RWPE1 (cell line): ENCODE measurements around the gene OVCH1.
"Not testable (repeated sequence)": the region's sequence is repeated elsewhere in the genome, so short reads cannot be mapped to it uniquely, and the experiment has no call there.

ENCODE experiments used
- CTCF ChIA-PET: fragments of 350-600 bp; sonication (Branson Sonifier 250); formaldehyde crosslinking; extraction: SDS; loops from one replicate; lab custom pipeline; 2021; lab: Yijun Ruan, JAX
- POLR2A ChIA-PET: fragments of 400-600 bp; formaldehyde crosslinking; extraction: SDS; loops from one replicate; lab custom pipeline; 2020; ENCODE audit warnings: antibody characterized with exemption; ENCODE audit not compliant: low non-redundant PET; lab: Yijun Ruan, JAX
- DNase-seq: peaks from one replicate; pipeline ENCODE4 v3.0.0; 2012; ENCODE audit warnings: low spot score
- H3K27ac ChIP-seq: fragments of 450-650 bp; 2 replicates; pipeline ENCODE4 v1.5.1; 2017
- CTCF ChIP-seq: fragments of 450-650 bp; conservative IDR thresholded peaks from 2 replicates; pipeline ENCODE4 v1.5.1; 2017; ENCODE audit warnings: low read depth, mild to moderate bottlenecking

OVCH1 gene

GRCh38 chr12:29405561-29405960 is 91.9 kb downstream of the OVCH1 start:
- TF ChIP-seq CTCF: no peak
- DNase-seq: no peak
- CTCF ChIA-PET: no interaction called here
- POLR2A ChIA-PET: no interaction called here
- no peak overlapping the region for H3K27ac ChIP-seq

GRCh38 chr12:29403991-29404390 is 93.5 kb downstream of the OVCH1 start:
- ChIA-PET CTCF (no interaction called here), POLR2A (no interaction called here)
- no peak for DNase-seq
- H3K27ac ChIP-seq: no peak overlapping the region
- no peak for TF ChIP-seq CTCF

GRCh38 chr12:29402437-29402836 is 95.0 kb downstream of the OVCH1 start:
- POLR2A ChIA-PET: no interaction called here
- no peak overlapping the region for H3K27ac ChIP-seq
- TF ChIP-seq CTCF: no peak
- CTCF ChIA-PET: no interaction called here
- no peak for DNase-seq

- POLR2A ChIA-PET: no interaction called here
- no peak overlapping the region for H3K27ac ChIP-seq
- DNase-seq: no peak
- no peak for TF ChIP-seq CTCF
- CTCF ChIA-PET: no interaction called here
Observed at GRCh38 chr12:29398495-29398894, 99.0 kb downstream of the OVCH1 start.

GRCh38 chr12:29396774-29397173 is 100.7 kb downstream of the OVCH1 start:
- ChIA-PET CTCF (no interaction called here), POLR2A (no interaction called here)
- no peak for DNase-seq
- H3K27ac ChIP-seq: no peak overlapping the region
- no peak for TF ChIP-seq CTCF

GRCh38 chr12:29395356-29395755 is 102.1 kb downstream of the OVCH1 start:
- no peak for TF ChIP-seq CTCF
- H3K27ac ChIP-seq: no peak overlapping the region
- CTCF ChIA-PET: no interaction called here
- POLR2A ChIA-PET: no interaction called here
- DNase-seq: no peak

- CTCF ChIA-PET, POLR2A ChIA-PET, H3K27ac ChIP-seq, DNase-seq: not testable (repeated sequence)
Observed at GRCh38 chr12:29390419-29390818, 107.1 kb downstream of the OVCH1 start.
